Coronary artery (tissue), 2 donors: Measurements from ENCODE around the gene LSAMP.

Source experiments
- DNase-seq: peaks from one replicate; pipeline ENCODE4 v3.0.0-alpha.2; 2017; ENCODE audit warnings: low spot score
- H3K27ac ChIP-seq, 2 donors: fragments of 200-600 bp; sonication (generic); one replicate each; pipeline ENCODE4 v1.5.1; 2016 to 2019
- H3K4me3 ChIP-seq: fragments of 200-600 bp; sonication (generic); 2 replicates; pipeline ENCODE4 v1.5.1; 2016; ENCODE audit warnings: mild to moderate bottlenecking, moderate library complexity
- CTCF ChIP-seq: fragments of 200-600 bp; sonication (generic); IDR thresholded peaks from one replicate; pipeline ENCODE4 v1.5.1; 2019; ENCODE audit warnings: antibody characterized with exemption

LSAMP gene

GRCh38 chr3:115830764-115831395 lies 614.4 kb downstream of the LSAMP start:
- TF ChIP-seq CTCF = no peak
- DNase-seq = no peak
- H3K4me3 ChIP-seq = no peak overlapping the region
- H3K27ac ChIP-seq = no peak overlapping the region

- TF ChIP-seq CTCF = no peak
- Histone ChIP-seq H3K27ac (no peak overlapping the region), H3K4me3 (no peak overlapping the region)
- no peak for DNase-seq
These were observed 616.9 kb downstream of the LSAMP start for GRCh38 chr3:115828401-115828800.

DNA sequence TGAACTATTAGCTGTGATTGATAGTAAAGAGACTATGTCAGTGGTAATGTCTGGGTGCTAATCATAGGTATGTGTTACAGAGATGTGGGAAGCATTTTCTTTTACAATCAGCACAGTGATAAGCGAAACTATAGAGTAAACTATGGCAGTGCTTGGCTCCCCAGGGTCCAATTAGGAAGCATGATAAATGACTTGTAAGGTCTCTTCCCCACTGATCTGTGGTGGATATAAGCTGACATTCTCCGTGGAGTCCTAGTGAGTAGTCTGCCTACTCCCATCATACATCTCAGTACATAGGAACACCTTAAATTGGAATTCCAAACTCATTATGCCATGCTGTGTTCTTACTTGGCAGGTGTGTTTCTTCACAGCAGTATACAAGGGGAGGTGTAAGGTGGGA lies 617.8 kb downstream of the LSAMP start:
- Histone ChIP-seq H3K27ac (no peak overlapping the region), H3K4me3 (no peak overlapping the region)
- no peak for DNase-seq
- no peak for TF ChIP-seq CTCF

- no peak for TF ChIP-seq CTCF
- H3K4me3 ChIP-seq = no peak overlapping the region
- no peak for DNase-seq
- no peak overlapping the region for H3K27ac ChIP-seq
These were observed 620.2 kb downstream of the LSAMP start for GRCh38 chr3:115825046-115825445.

DNA sequence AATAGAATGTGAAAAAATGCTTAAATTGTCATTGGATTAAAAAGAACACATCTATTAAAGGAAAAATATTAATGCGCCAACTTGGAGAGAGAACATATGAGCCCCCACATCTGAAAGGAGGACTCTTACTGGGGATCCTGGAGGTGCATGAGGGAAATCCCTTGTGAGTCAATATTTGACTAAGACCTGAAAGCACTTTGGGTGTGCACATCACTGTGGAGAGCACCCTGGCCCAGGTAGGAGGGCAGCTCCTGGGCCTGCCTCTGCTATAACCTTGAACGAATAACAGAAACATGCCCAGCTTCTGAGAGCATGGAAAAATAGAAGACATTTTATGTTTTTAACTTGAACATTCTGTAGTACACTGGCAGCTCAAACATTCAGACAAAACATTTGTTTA lies 622.2 kb downstream of the LSAMP start:
- H3K27ac ChIP-seq = no peak overlapping the region
- no peak for TF ChIP-seq CTCF
- H3K4me3 ChIP-seq = no peak overlapping the region
- DNase-seq = no peak

- Histone ChIP-seq H3K4me3 (no peak overlapping the region), H3K27ac (no peak overlapping the region)
- no peak for TF ChIP-seq CTCF
- no peak for DNase-seq
These were observed 622.7 kb downstream of the LSAMP start for GRCh38 chr3:115822579-115822978.

DNA sequence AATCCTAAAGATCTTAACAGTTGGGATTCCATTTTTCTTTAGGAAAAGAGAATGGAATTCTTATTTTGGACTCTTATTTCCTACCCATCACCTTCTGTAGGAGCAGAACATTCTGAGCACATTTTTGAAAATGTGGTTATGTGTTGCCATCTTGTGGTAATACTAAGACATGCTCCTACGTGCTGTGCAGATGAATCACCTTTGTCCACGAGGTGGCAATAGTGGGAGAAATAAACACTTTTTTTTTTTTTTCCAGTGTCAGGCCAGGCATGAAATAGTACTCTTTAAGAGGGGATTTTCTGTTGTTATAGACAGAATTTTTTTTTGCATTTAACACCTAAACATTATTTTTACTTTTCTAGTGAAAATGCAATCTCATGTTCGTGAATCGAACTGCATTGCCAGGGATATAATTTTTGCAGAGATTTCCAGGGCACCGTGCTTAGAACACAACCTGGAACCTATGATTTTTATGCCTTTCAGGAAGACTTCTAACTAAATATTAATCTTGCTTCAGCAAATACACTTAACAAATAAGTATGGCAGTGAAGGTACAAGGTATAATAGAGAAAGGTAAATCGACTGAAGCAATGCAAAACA lies 625.4 kb downstream of the LSAMP start:
- peak; percentile 70 for TF ChIP-seq CTCF
- Histone ChIP-seq H3K27ac (no peak overlapping the region), H3K4me3 (no peak overlapping the region)
- DNase-seq = no peak
